HEK293 (cell line): ENCODE data around the gene FAM193A.

Experiments
- ATF2 ChIP-seq: fragments of 450-650 bp; formaldehyde crosslinking; IDR thresholded peaks from 2 replicates; pipeline ENCODE4 v1.5.1; 2016; ENCODE audit warnings: missing biosample characterization, missing genetic modification characterization, low read depth
- CTCF ChIP-seq: fragments of 450-650 bp; formaldehyde crosslinking; IDR thresholded peaks from 2 replicates; pipeline ENCODE4 v1.5.1; 2016; ENCODE audit warnings: missing biosample characterization, missing genetic modification characterization
- GLI4 ChIP-seq: fragments of 450-650 bp; formaldehyde crosslinking; IDR thresholded peaks from 2 replicates; pipeline ENCODE4 v1.5.1; 2016; ENCODE audit warnings: missing biosample characterization, missing genetic modification characterization
- KLF8 ChIP-seq: fragments of 450-650 bp; formaldehyde crosslinking; IDR thresholded peaks from 2 replicates; pipeline ENCODE4 v1.5.1; 2016; ENCODE audit warnings: missing biosample characterization, missing genetic modification characterization
- RBAK ChIP-seq: fragments of 450-650 bp; formaldehyde crosslinking; IDR thresholded peaks from 2 replicates; pipeline ENCODE4 v1.5.1; 2016; ENCODE audit warnings: missing biosample characterization, missing genetic modification characterization
- SP2 ChIP-seq: fragments of 450-650 bp; formaldehyde crosslinking; IDR thresholded peaks from 2 replicates; pipeline ENCODE4 v1.5.1; 2016; ENCODE audit warnings: missing biosample characterization, missing genetic modification characterization
- SP3 ChIP-seq: fragments of 450-650 bp; formaldehyde crosslinking; IDR thresholded peaks from 2 replicates; pipeline ENCODE4 v1.5.1; 2016; ENCODE audit warnings: missing biosample characterization, missing genetic modification characterization
- TRIM28 ChIP-seq: IDR thresholded peaks from 2 replicates; pipeline ENCODE4 v1.6.1; 2011; ENCODE audit warnings: low read length, control low read depth, borderline replicate concordance
- ZBTB20 ChIP-seq: fragments of 450-650 bp; formaldehyde crosslinking; IDR thresholded peaks from 2 replicates; pipeline ENCODE4 v1.5.1; 2016; ENCODE audit warnings: missing biosample characterization, missing genetic modification characterization
- ZNF112 ChIP-seq: fragments of 450-650 bp; formaldehyde crosslinking; IDR thresholded peaks from 2 replicates; pipeline ENCODE4 v1.5.0; 2017; ENCODE audit warnings: missing biosample characterization, missing genetic modification characterization
- ZNF132 ChIP-seq: fragments of 450-650 bp; formaldehyde crosslinking; IDR thresholded peaks from 2 replicates; pipeline ENCODE4 v1.5.1; 2017; ENCODE audit warnings: missing biosample characterization, missing genetic modification characterization, borderline replicate concordance
- ZNF274 ChIP-seq, 2 experiments: fragments of 200-500 bp in 1 of 2; fragments of 450-650 bp in 1 of 2; sonication (Bioruptor generic) in 1 of 2; formaldehyde crosslinking in 1 of 2; IDR thresholded peaks; 2 replicates each; pipeline versions ENCODE4 v1.5.1 to v1.6.1; 2014 to 2016; ENCODE audit warnings: borderline replicate concordance in 1 of 2, inconsistent platforms in 1 of 2, low read length in 1 of 2, missing biosample characterization in 1 of 2, missing genetic modification characterization in 1 of 2
- ZNF335 ChIP-seq: fragments of 450-650 bp; formaldehyde crosslinking; conservative IDR thresholded peaks from 2 replicates; pipeline ENCODE4 v1.5.1; 2016; ENCODE audit warnings: missing biosample characterization, missing genetic modification characterization
- ZNF350 ChIP-seq: fragments of 450-650 bp; formaldehyde crosslinking; IDR thresholded peaks from 2 replicates; pipeline ENCODE4 v1.5.0; 2017; ENCODE audit warnings: missing biosample characterization, mild to moderate bottlenecking, missing genetic modification characterization
- ZNF391 ChIP-seq: fragments of 450-650 bp; formaldehyde crosslinking; IDR thresholded peaks from 2 replicates; pipeline ENCODE4 v1.5.1; 2016; ENCODE audit warnings: low read depth, missing biosample characterization, missing genetic modification characterization, borderline replicate concordance
- ZNF555 ChIP-seq: fragments of 450-650 bp; formaldehyde crosslinking; conservative IDR thresholded peaks from 2 replicates; pipeline ENCODE4 v1.5.1; 2017; ENCODE audit warnings: missing biosample characterization, mild to moderate bottlenecking, missing genetic modification characterization, inconsistent platforms
- ZNF585B ChIP-seq: fragments of 450-650 bp; formaldehyde crosslinking; IDR thresholded peaks from 2 replicates; pipeline ENCODE4 v1.5.1; 2016; ENCODE audit warnings: missing biosample characterization, missing genetic modification characterization
- ZNF600 ChIP-seq: fragments of 450-650 bp; formaldehyde crosslinking; IDR thresholded peaks from 2 replicates; pipeline ENCODE4 v1.5.1; 2016; ENCODE audit warnings: missing biosample characterization, missing genetic modification characterization
- ZNF629 ChIP-seq: fragments of 450-650 bp; formaldehyde crosslinking; IDR thresholded peaks from 2 replicates; pipeline ENCODE4 v1.5.1; 2017; ENCODE audit warnings: missing biosample characterization, missing genetic modification characterization
- ZNF692 ChIP-seq: fragments of 450-650 bp; formaldehyde crosslinking; IDR thresholded peaks from 2 replicates; pipeline ENCODE4 v1.5.1; 2016; ENCODE audit warnings: missing biosample characterization, missing genetic modification characterization
- ZNF701 ChIP-seq: fragments of 450-650 bp; formaldehyde crosslinking; IDR thresholded peaks from 2 replicates; pipeline ENCODE4 v1.5.1; 2016; ENCODE audit warnings: missing biosample characterization, missing genetic modification characterization
- ZNF76 ChIP-seq: fragments of 450-650 bp; formaldehyde crosslinking; IDR thresholded peaks from 2 replicates; pipeline ENCODE4; 2016; ENCODE audit warnings: low read depth, missing biosample characterization, missing genetic modification characterization, borderline replicate concordance
- ZNF785 ChIP-seq: fragments of 450-650 bp; formaldehyde crosslinking; IDR thresholded peaks from 2 replicates; pipeline ENCODE4 v1.5.1; 2016; ENCODE audit warnings: missing biosample characterization, missing genetic modification characterization
- ZNF792 ChIP-seq: fragments of 450-650 bp; formaldehyde crosslinking; IDR thresholded peaks from 2 replicates; pipeline ENCODE4 v1.5.1; 2016; ENCODE audit warnings: missing biosample characterization, missing genetic modification characterization
- ZNF830 ChIP-seq: fragments of 450-650 bp; IDR thresholded peaks from 2 replicates; pipeline ENCODE4 v1.5.0; 2018; ENCODE audit warnings: missing biosample characterization, missing genetic modification characterization, low read depth, mild to moderate bottlenecking, moderate library complexity
- ZNF843 ChIP-seq: fragments of 450-650 bp; formaldehyde crosslinking; IDR thresholded peaks from 2 replicates; pipeline ENCODE4 v1.5.1; 2016; ENCODE audit warnings: missing biosample characterization, missing genetic modification characterization
- TF ChIP-seq, protein P1 (sequence below): IDR thresholded peaks from 2 replicates; pipeline ENCODE4 v1.6.1; 2011; ENCODE audit warnings: mild to moderate bottlenecking, low read depth, low read length, borderline replicate concordance
- TF ChIP-seq, protein P2 (sequence below): fragments of 450-650 bp; IDR thresholded peaks from 2 replicates; pipeline ENCODE4 v1.5.1; 2018; ENCODE audit warnings: missing biosample characterization, missing genetic modification characterization
- TF ChIP-seq, protein P3 (sequence below): fragments of 450-650 bp; formaldehyde crosslinking; IDR thresholded peaks from 2 replicates; pipeline ENCODE4 v1.5.1; 2016; ENCODE audit warnings: missing biosample characterization, missing genetic modification characterization, borderline replicate concordance

The FAM193A gene

DNA sequence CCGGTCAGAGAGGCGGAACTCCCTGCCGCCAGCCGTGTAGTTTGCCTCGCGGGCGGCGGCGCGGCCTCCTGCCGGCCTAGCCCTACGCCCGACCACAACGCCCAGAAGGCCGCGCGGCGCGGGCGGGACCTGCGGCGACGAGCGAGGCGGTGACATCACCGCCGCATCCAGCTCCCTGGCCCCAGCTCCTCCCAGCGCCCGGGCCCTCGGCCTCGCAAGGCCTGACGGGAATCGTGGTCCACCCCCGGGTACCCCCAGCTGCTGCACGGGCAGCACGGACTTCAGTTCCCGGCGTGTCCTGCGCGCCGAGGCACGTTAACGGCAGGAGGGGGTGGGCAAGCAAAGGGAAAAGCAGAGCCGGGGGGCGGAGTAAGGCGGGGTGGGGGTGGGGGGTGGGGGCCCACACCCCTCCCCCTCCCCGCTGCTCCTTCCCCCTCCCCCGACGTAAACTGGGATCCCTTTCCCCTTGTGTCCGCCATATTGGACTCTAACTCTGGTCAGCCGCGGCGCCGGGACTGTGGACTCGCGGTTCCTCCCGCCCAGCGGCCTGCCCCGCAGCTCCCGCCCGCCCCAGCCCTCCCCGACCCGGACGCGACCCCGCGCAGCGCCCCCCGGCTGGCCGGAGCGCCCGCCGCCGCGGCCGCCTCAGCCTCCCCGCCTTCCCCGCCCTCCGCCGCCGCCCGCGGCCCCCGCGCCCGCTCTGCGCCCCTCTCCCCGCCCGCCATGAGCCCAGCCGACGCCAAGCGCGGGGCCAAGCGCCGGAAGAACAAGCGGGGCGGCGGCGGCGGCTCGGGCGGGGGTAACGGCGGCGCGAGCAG, at the start of gene FAM193A (continued):
- no peak for TF ChIP-seq ZNF274 (IDR thresholded peaks at IDR 0.05; ENCODE audit: low read length)
- no peak for TF ChIP-seq ZNF274 (tag by site-specific recombination; IDR thresholded peaks at IDR 0.05; ENCODE audit: borderline replicate concordance)
- no peak for TF ChIP-seq ZNF600 (tag by site-specific recombination)
- no peak for TF ChIP-seq ZNF132 (tag by site-specific recombination)
- TF ChIP-seq ZNF555 (tag by site-specific recombination) = no peak
- TF ChIP-seq ZNF701 (tag by site-specific recombination) = no peak
- peak; percentile 74 for TF ChIP-seq SP2 (tag by site-specific recombination)
- no peak for TF ChIP-seq ZNF792 (tag by site-specific recombination)
- TF ChIP-seq, protein P1, sequence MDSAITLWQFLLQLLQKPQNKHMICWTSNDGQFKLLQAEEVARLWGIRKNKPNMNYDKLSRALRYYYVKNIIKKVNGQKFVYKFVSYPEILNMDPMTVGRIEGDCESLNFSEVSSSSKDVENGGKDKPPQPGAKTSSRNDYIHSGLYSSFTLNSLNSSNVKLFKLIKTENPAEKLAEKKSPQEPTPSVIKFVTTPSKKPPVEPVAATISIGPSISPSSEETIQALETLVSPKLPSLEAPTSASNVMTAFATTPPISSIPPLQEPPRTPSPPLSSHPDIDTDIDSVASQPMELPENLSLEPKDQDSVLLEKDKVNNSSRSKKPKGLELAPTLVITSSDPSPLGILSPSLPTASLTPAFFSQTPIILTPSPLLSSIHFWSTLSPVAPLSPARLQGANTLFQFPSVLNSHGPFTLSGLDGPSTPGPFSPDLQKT = no peak
- no peak for TF ChIP-seq ZNF585B
- TF ChIP-seq ZNF843 (tag by site-specific recombination) = no peak
- peak; percentile 96 for TF ChIP-seq ZNF76
- peak; percentile 98 for TF ChIP-seq ZBTB20 (tag by site-specific recombination)
- TF ChIP-seq ZNF785 (tag by site-specific recombination) = no peak
- no peak for TF ChIP-seq ZNF112 (tag by site-specific recombination)
- TF ChIP-seq, protein P2, sequence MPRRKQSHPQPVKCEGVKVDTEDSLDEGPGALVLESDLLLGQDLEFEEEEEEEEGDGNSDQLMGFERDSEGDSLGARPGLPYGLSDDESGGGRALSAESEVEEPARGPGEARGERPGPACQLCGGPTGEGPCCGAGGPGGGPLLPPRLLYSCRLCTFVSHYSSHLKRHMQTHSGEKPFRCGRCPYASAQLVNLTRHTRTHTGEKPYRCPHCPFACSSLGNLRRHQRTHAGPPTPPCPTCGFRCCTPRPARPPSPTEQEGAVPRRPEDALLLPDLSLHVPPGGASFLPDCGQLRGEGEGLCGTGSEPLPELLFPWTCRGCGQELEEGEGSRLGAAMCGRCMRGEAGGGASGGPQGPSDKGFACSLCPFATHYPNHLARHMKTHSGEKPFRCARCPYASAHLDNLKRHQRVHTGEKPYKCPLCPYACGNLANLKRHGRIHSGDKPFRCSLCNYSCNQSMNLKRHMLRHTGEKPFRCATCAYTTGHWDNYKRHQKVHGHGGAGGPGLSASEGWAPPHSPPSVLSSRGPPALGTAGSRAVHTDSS (tag by site-specific recombination) = no peak
- TF ChIP-seq ZNF692 (tag by site-specific recombination) = no peak
- TF ChIP-seq ZNF830 (tag by site-specific recombination) = no peak
- TF ChIP-seq, protein P3, sequence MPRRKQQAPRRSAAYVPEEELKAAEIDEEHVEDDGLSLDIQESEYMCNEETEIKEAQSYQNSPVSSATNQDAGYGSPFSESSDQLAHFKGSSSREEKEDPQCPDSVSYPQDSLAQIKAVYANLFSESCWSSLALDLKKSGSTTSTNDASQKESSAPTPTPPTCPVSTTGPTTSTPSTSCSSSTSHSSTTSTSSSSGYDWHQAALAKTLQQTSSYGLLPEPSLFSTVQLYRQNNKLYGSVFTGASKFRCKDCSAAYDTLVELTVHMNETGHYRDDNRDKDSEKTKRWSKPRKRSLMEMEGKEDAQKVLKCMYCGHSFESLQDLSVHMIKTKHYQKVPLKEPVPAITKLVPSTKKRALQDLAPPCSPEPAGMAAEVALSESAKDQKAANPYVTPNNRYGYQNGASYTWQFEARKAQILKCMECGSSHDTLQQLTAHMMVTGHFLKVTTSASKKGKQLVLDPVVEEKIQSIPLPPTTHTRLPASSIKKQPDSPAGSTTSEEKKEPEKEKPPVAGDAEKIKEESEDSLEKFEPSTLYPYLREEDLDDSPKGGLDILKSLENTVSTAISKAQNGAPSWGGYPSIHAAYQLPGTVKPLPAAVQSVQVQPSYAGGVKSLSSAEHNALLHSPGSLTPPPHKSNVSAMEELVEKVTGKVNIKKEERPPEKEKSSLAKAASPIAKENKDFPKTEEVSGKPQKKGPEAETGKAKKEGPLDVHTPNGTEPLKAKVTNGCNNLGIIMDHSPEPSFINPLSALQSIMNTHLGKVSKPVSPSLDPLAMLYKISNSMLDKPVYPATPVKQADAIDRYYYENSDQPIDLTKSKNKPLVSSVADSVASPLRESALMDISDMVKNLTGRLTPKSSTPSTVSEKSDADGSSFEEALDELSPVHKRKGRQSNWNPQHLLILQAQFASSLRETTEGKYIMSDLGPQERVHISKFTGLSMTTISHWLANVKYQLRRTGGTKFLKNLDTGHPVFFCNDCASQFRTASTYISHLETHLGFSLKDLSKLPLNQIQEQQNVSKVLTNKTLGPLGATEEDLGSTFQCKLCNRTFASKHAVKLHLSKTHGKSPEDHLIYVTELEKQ (tag by site-specific recombination) = no peak
- TF ChIP-seq ZNF350 (tag by site-specific recombination) = no peak
- peak; percentile 89 for TF ChIP-seq KLF8 (tag by site-specific recombination)
- TF ChIP-seq ZNF391 = no peak
- TF ChIP-seq SP3 (tag by site-specific recombination) = peak; percentile 92
- peak; percentile 69 for TF ChIP-seq ATF2 (tag by site-specific recombination)
- TF ChIP-seq RBAK = no peak
- TF ChIP-seq CTCF (tag by site-specific recombination) = no peak
- TF ChIP-seq ZNF335 = no peak
- TF ChIP-seq ZNF629 (tag by site-specific recombination) = peak; percentile 45; the same call in 1 of the 2 replicates
- no peak for TF ChIP-seq GLI4 (tag by site-specific recombination)
- TF ChIP-seq TRIM28 = no peak
